HCT116 (cell line): Measurements from ENCODE around the gene TERT. TPM values are rescaled to one million over a fixed set of nuclear protein-coding genes. Genes with fewer than 3 reads are reported as not detected.

ENCODE experiments used
- ATAC-seq: fragments of 200-7000 bp; cut with Tn5 transposase; 2 replicates; pipeline ENCODE4 v1.9.1; 2020; ENCODE audit warnings: mild to moderate bottlenecking, moderate library complexity
- BruUV-seq: library from RNA; stranded (reverse); fragments of 400-500 nt; replicated peaks from 2 replicates; lab custom pipeline; 2021; lab: Mats Ljungman, UMichigan
- CTCF ChIA-PET: fragments of 300-600 bp; sonication (Branson Sonifier 250); formaldehyde crosslinking; loops from one replicate; lab custom pipeline; 2021; ENCODE audit warnings: antibody characterized with exemption; lab: Charles Lee
- POLR2A ChIA-PET: fragments of 300-600, 350-600 bp; sonication (Branson Sonifier 250); formaldehyde crosslinking; loops from one replicate; lab custom pipeline; 2021; ENCODE audit warnings: antibody characterized with exemption; lab: Charles Lee
- RAD21 ChIA-PET, 2 experiments: fragments of 300-600 bp; sonication (Branson Sonifier 250); formaldehyde crosslinking; loops; one replicate each; lab custom pipeline; 2023; ENCODE audit warnings: low total read pairs in 2 of 2; ENCODE audit not compliant: uncharacterized antibody in 2 of 2, unreplicated experiment in 2 of 2, low non-redundant PET in 1 of 2; lab: Charles Lee
- DNase-seq: peaks from one replicate; pipeline ENCODE4 v3.0.0-alpha.2; 2010; ENCODE audit warnings: low read depth, low spot score
- H2AFZ ChIP-seq: fragments of 200-600 bp; shearing (Covaris generic), sonication (generic); 2 replicates; pipeline ENCODE4 v1.6.1; 2017; ENCODE audit warnings: low read depth, mixed run types, mixed read lengths, antibody characterized with exemption, low read length; ENCODE audit not compliant: poor library complexity, severe bottlenecking
- H3K27ac ChIP-seq: 2 replicates; pipeline ENCODE4 v1.5.1; 2012; ENCODE audit warnings: low read depth, low read length
- H3K27me3 ChIP-seq: fragments of 200-600 bp; sonication (generic); 2 replicates; pipeline ENCODE4 v1.6.1; 2016; ENCODE audit warnings: mixed run types, low read length, mixed read lengths; ENCODE audit not compliant: insufficient read depth
- H3K36me3 ChIP-seq, 2 experiments: fragments of 200-500 bp in 1 of 2; fragments of 200-600 bp in 1 of 2; sonication (Bioruptor generic) in 1 of 2; sonication (generic) in 1 of 2; 2 replicates each; pipeline versions ENCODE4 v1.5.1 to v1.6.1; 2014 to 2016; ENCODE audit warnings: low read length in 2 of 2, inconsistent platforms in 1 of 2, mixed read lengths in 1 of 2, mixed run types in 1 of 2; ENCODE audit not compliant: insufficient read depth in 2 of 2, control insufficient read depth in 1 of 2
- H3K4me1 ChIP-seq, 2 experiments: fragments of 200-600 bp in 1 of 2; sonication (generic) in 1 of 2; 2 replicates each; pipeline versions ENCODE4 v1.5.1 to v1.6.1; 2012 to 2017; ENCODE audit warnings: low read length in 2 of 2, inconsistent platforms in 1 of 2, mild to moderate bottlenecking in 1 of 2, mixed read lengths in 1 of 2, mixed run types in 1 of 2, moderate library complexity in 1 of 2; ENCODE audit not compliant: insufficient read depth in 2 of 2, control insufficient read depth in 1 of 2
- H3K4me2 ChIP-seq: fragments of 200-600 bp; sonication (generic); 2 replicates; pipeline ENCODE4 v1.6.1; 2017; ENCODE audit warnings: mixed run types, low read length, mixed read lengths
- H3K4me3 ChIP-seq, 2 experiments: fragments of 200-600 bp in 1 of 2; sonication (generic) in 1 of 2; replicated peaks in 1 of 2; 2 replicates each; pipeline ENCODE4 v1.5.1; 2011 to 2016; ENCODE audit warnings: low read length in 2 of 2, control low read depth in 1 of 2, low read depth in 1 of 2, mild to moderate bottlenecking in 1 of 2, mixed read lengths in 1 of 2, mixed run types in 1 of 2
- H3K79me2 ChIP-seq: fragments of 200-600 bp; sonication (generic); 2 replicates; pipeline ENCODE4 v1.6.1; 2017; ENCODE audit warnings: mild to moderate bottlenecking, mixed run types, low read length, moderate library complexity, mixed read lengths; ENCODE audit not compliant: insufficient read depth
- H3K9ac ChIP-seq: fragments of 200-600 bp; sonication (generic); 2 replicates; pipeline ENCODE4 v1.6.1; 2016; ENCODE audit warnings: low read length, mixed read lengths
- H3K9me2 ChIP-seq: fragments of 200-600 bp; sonication (generic), shearing (Covaris generic); 2 replicates; pipeline ENCODE4 v1.6.1; 2017; ENCODE audit warnings: mixed run types, mild to moderate bottlenecking, moderate library complexity; ENCODE audit not compliant: insufficient read depth
- H3K9me3 ChIP-seq, 2 experiments: fragments of 200-500 bp in 1 of 2; fragments of 200-600 bp in 1 of 2; sonication (Bioruptor generic) in 1 of 2; sonication (generic) in 1 of 2; 2 replicates each; pipeline ENCODE4 v1.6.1; 2014 to 2017; ENCODE audit warnings: low read length in 2 of 2, mixed read lengths in 2 of 2, inconsistent platforms in 1 of 2, low read depth in 1 of 2, mild to moderate bottlenecking in 1 of 2, mixed run types in 1 of 2, moderate library complexity in 1 of 2; ENCODE audit not compliant: control insufficient read depth in 1 of 2, insufficient read depth in 1 of 2
- H4K20me1 ChIP-seq: fragments of 200-600 bp; sonication (generic), shearing (Covaris generic); 2 replicates; pipeline ENCODE4 v1.6.1; 2017; ENCODE audit warnings: mixed run types, mild to moderate bottlenecking, moderate library complexity; ENCODE audit not compliant: insufficient read depth
- EGR1 ChIP-seq: IDR thresholded peaks from 2 replicates; pipeline ENCODE4 v1.6.1; 2012; ENCODE audit warnings: low read depth
- POLR2AphosphoS5 ChIP-seq: IDR thresholded peaks from 2 replicates; pipeline ENCODE4 v1.6.1; 2011; ENCODE audit warnings: mild to moderate bottlenecking, low read depth, low read length, moderate library complexity
- SP1 ChIP-seq: IDR thresholded peaks from 2 replicates; pipeline ENCODE4 v1.6.1; 2012; ENCODE audit warnings: low read depth
- ZBTB33 ChIP-seq: IDR thresholded peaks from 2 replicates; pipeline ENCODE4 v1.6.1; 2011; ENCODE audit warnings: mild to moderate bottlenecking, low read length, moderate library complexity; ENCODE audit not compliant: insufficient replicate concordance; ENCODE audit errors: extremely low read depth
- intact Hi-C: fragments of 100-400 bp; cut with micrococcal nuclease; formaldehyde crosslinking; loops from 2 replicates; pipeline ENCODE4 v1.10.0; 2022
- total RNA-seq: library from RNA; stranded (reverse); gene quantifications from one replicate; pipeline ENCODE4 v1.2.1, GENCODE V29; 2021; ENCODE audit not compliant: unreplicated experiment
- TF ChIP-seq, protein P1 (sequence below): IDR thresholded peaks from 2 replicates; pipeline ENCODE4 v1.6.1; 2012; ENCODE audit warnings: low read depth

The TERT gene
- total RNA-seq, 1 experiment from 2014 or later, result 6.9 TPM

- Histone ChIP-seq H2AFZ (no peak overlapping the region), H3K79me2 (no peaks in the 10 kb centered on the region), H3K27ac (peak overlapping the region; percentile 43; the same call in 1 of the 2 replicates), H3K4me2 (peak overlapping the region; percentile 76), H3K4me1 (peaks cover 16 to 22% of the 10 kb centered on the region in 2 experiments), H3K9ac (peak overlapping the region; percentile 20; the same call in 1 of the 2 replicates), H4K20me1 (no peaks in the 10 kb centered on the region), H3K4me3 (peak overlapping the region in 1 of 2 experiments; percentile 35; a peak in 2 of 4 replicates), H3K9me2 (no peaks in the 10 kb centered on the region), H3K36me3 (peaks cover 3 to 5% of the 10 kb centered on the region in 2 experiments; a peak in 2 of 4 replicates), H3K27me3 (no peaks in the 10 kb centered on the region), H3K9me3 (no peaks in the 10 kb centered on the region)
- DNase-seq, result no peak
- BruUV-seq, result no TSS peak
- TF ChIP-seq ZBTB33 (no peak), POLR2AphosphoS5 (peak; percentile 36; the same call in 1 of the 2 replicates), SP1 (peak; percentile 44), EGR1 (no peak)
- TF ChIP-seq, protein P1, sequence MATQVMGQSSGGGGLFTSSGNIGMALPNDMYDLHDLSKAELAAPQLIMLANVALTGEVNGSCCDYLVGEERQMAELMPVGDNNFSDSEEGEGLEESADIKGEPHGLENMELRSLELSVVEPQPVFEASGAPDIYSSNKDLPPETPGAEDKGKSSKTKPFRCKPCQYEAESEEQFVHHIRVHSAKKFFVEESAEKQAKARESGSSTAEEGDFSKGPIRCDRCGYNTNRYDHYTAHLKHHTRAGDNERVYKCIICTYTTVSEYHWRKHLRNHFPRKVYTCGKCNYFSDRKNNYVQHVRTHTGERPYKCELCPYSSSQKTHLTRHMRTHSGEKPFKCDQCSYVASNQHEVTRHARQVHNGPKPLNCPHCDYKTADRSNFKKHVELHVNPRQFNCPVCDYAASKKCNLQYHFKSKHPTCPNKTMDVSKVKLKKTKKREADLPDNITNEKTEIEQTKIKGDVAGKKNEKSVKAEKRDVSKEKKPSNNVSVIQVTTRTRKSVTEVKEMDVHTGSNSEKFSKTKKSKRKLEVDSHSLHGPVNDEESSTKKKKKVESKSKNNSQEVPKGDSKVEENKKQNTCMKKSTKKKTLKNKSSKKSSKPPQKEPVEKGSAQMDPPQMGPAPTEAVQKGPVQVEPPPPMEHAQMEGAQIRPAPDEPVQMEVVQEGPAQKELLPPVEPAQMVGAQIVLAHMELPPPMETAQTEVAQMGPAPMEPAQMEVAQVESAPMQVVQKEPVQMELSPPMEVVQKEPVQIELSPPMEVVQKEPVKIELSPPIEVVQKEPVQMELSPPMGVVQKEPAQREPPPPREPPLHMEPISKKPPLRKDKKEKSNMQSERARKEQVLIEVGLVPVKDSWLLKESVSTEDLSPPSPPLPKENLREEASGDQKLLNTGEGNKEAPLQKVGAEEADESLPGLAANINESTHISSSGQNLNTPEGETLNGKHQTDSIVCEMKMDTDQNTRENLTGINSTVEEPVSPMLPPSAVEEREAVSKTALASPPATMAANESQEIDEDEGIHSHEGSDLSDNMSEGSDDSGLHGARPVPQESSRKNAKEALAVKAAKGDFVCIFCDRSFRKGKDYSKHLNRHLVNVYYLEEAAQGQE, result no peak
- intact Hi-C loops, result no loop called here
- CTCF ChIA-PET, result no interaction called here
- RAD21 ChIA-PET, result no interaction called here
- POLR2A ChIA-PET, result no interaction called here
- ATAC-seq, result peak; percentile 83
Observed at GRCh38 chr5:1315709-1316587, 21.1 kb upstream of the TERT start.
